Panc1 (cell line): ENCODE measurements around the gene NRG2. TPM values are rescaled to one million over a fixed set of nuclear protein-coding genes. Genes with fewer than 3 reads are reported as not detected.

Experiments
- ATAC-seq: fragments of 200-7000 bp; cut with Tn5 transposase; 2 replicates; pipeline ENCODE4 v1.9.1; 2020; ENCODE audit warnings: mild to moderate bottlenecking, moderate library complexity
- BruUV-seq: library from RNA; stranded (reverse); fragments of 400-500 nt; replicated peaks from 2 replicates; lab custom pipeline; 2021; lab: Mats Ljungman, UMichigan
- CTCF ChIA-PET: fragments of 300-600 bp; sonication (Branson Sonifier 250); formaldehyde crosslinking; loops from one replicate; lab custom pipeline; 2022; ENCODE audit warnings: antibody characterized with exemption; lab: Charles Lee
- POLR2A ChIA-PET: fragments of 300-600 bp; sonication (Branson Sonifier 250); formaldehyde crosslinking; loops from one replicate; lab custom pipeline; 2022; ENCODE audit warnings: antibody characterized with exemption; lab: Charles Lee
- DNase-seq: peaks from one replicate; pipeline ENCODE4 v3.0.0-alpha.2; 2010; ENCODE audit warnings: low read depth, low spot score
- H3K27ac ChIP-seq: 2 replicates; pipeline ENCODE4 v1.5.1; 2011; ENCODE audit warnings: mild to moderate bottlenecking, low read length, inconsistent platforms
- H3K27me3 ChIP-seq: fragments of 200-500 bp; sonication (Bioruptor generic); 2 replicates; pipeline ENCODE4 v1.6.0; 2014; ENCODE audit warnings: low read length, inconsistent platforms; ENCODE audit not compliant: control insufficient read depth, insufficient read depth
- H3K36me3 ChIP-seq: fragments of 200-500 bp; sonication (Bioruptor generic); 2 replicates; pipeline ENCODE4 v1.5.1; 2014; ENCODE audit warnings: inconsistent platforms, mild to moderate bottlenecking, low read length, moderate library complexity; ENCODE audit not compliant: control insufficient read depth, insufficient read depth
- H3K4me1 ChIP-seq: 2 replicates; pipeline ENCODE4 v1.5.1; 2011; ENCODE audit warnings: inconsistent platforms, mild to moderate bottlenecking, low read length, moderate library complexity; ENCODE audit not compliant: control insufficient read depth, insufficient read depth
- H3K4me3 ChIP-seq, 2 experiments: 2 replicates each; pipeline ENCODE4 v1.5.1; 2011 to 2012; ENCODE audit warnings: low read depth in 2 of 2, low read length in 2 of 2, mild to moderate bottlenecking in 2 of 2, inconsistent platforms in 1 of 2, moderate library complexity in 1 of 2
- H3K9me3 ChIP-seq: fragments of 200-500 bp; sonication (Bioruptor generic); 2 replicates; pipeline ENCODE4 v1.5.1; 2014; ENCODE audit warnings: low read depth, mild to moderate bottlenecking, inconsistent platforms, low read length, moderate library complexity; ENCODE audit not compliant: control insufficient read depth, insufficient read depth
- CTCF ChIP-seq: fragments of 450-650 bp; IDR thresholded peaks from 2 replicates; pipeline ENCODE4 v1.5.1; 2017; ENCODE audit warnings: mild to moderate bottlenecking
- POLR2AphosphoS5 ChIP-seq: IDR thresholded peaks from 2 replicates; pipeline ENCODE4 v1.6.1; 2012; ENCODE audit warnings: mild to moderate bottlenecking, low read depth, low read length, moderate library complexity
- REST ChIP-seq, 2 experiments: IDR thresholded peaks; 2 replicates each; pipeline ENCODE4 v1.6.1; 2011 to 2012; ENCODE audit warnings: low read depth in 2 of 2, control low read depth in 1 of 2, low read length in 1 of 2, mild to moderate bottlenecking in 1 of 2, moderate library complexity in 1 of 2; ENCODE audit not compliant: insufficient read depth in 1 of 2
- SIN3A ChIP-seq: IDR thresholded peaks from 2 replicates; pipeline ENCODE4 v1.6.1; 2012; ENCODE audit warnings: low read depth, mild to moderate bottlenecking, low read length, moderate library complexity, borderline replicate concordance; ENCODE audit not compliant: insufficient read depth
- TCF7L2 ChIP-seq: IDR thresholded peaks from 2 replicates; pipeline ENCODE4 v1.6.1; 2011; ENCODE audit warnings: mild to moderate bottlenecking, low read depth, low read length, inconsistent platforms
- in situ Hi-C: cut with HindIII; loops from 2 replicates; pipeline ENCODE4 v1.10.0; 2016; ENCODE audit warnings: low sequenced_read_pairs, low pct_unique_long_range_greater_than_20kb
- intact Hi-C: fragments of 100-400 bp; cut with micrococcal nuclease; formaldehyde crosslinking; loops from one replicate; pipeline ENCODE4 v1.10.0; 2022; ENCODE audit not compliant: unreplicated experiment
- total RNA-seq: library from RNA; stranded (reverse); gene quantifications from one replicate; pipeline ENCODE4 v1.2.1, GENCODE V29; 2021; ENCODE audit not compliant: unreplicated experiment

Gene NRG2
- total RNA-seq, 1 experiment from 2014 or later: 20.2 TPM

- DNase-seq: no peak
- H3K9me3 ChIP-seq: no peaks in the 10 kb centered on the region
- peaks cover 4% of the 10 kb centered on the region; the same call in 1 of the 2 replicates for H3K4me1 ChIP-seq
- peaks cover 13% of the 10 kb centered on the region for H3K27me3 ChIP-seq
- no peaks in the 10 kb centered on the region for H3K36me3 ChIP-seq
- TF ChIP-seq TCF7L2 (no peak), SIN3A (no peak), CTCF (no peak), POLR2AphosphoS5 (no peak), REST (IDR thresholded peaks at IDR 0.05; ENCODE audit: insufficient read depth in 1 of 2, low read depth in 2 of 2, low read length in 1 of 2) (no peak)
- no TSS peak for BruUV-seq
- intact Hi-C loops (no loop called here), in situ Hi-C loops (no loop called here)
- no peak for ATAC-seq
- ChIA-PET POLR2A (interaction anchor here (0.5 kb wide), 1 partner anchor 142 kb away, joined by 4 read pairs; no protein-coding TSS in a partner anchor), CTCF (interaction anchor here (0.5 kb wide), 1 partner anchor 9 kb away, joined by 7 read pairs; no protein-coding TSS in a partner anchor)
- H3K4me3 ChIP-seq: no peak overlapping the region
- H3K27ac ChIP-seq: no peak overlapping the region
These were observed 245.8 kb downstream of the NRG2 start for GRCh38 chr5:139797335-139797734.

Other genes starting within 250 kb of the NRG2 start
- 0.05 TPM for gene PSD2, start 247.5 kb downstream of the NRG2 start, total RNA-seq
- gene PURA, start 70.8 kb upstream of the NRG2 start, total RNA-seq: 16.9 TPM
- 7.7 TPM for gene IGIP, start 82.6 kb upstream of the NRG2 start, total RNA-seq
- gene CYSTM1, start 131.9 kb upstream of the NRG2 start, total RNA-seq: 126 TPM